CD4-positive, alpha-beta T cell (primary cell): ENCODE measurements around the gene CERCAM. TPM values are rescaled to one million over a fixed set of nuclear protein-coding genes. Genes with fewer than 3 reads are reported as not detected.

ENCODE experiments used
- ATAC-seq: fragments of 200-7000 bp; cut with Tn5 transposase; one replicate; pipeline ENCODE4 v1.10.0; 2022; ENCODE audit warnings: mild to moderate bottlenecking; ENCODE audit not compliant: poor library complexity
- CTCF ChIA-PET: fragments of 350-600 bp; sonication (Branson Sonifier 250); formaldehyde crosslinking; loops from one replicate; lab custom pipeline; 2021; ENCODE audit warnings: antibody characterized with exemption, inconsistent platforms; lab: Charles Lee
- POLR2A ChIA-PET: fragments of 350-600 bp; sonication (Branson Sonifier 250); formaldehyde crosslinking; loops from one replicate; lab custom pipeline; 2021; ENCODE audit warnings: antibody characterized with exemption, inconsistent platforms; lab: Charles Lee
- DNase-seq, 14 experiments: peaks; one replicate each; pipeline ENCODE4 v3.0.0-alpha.2; 2013 to 2020; ENCODE audit warnings: mixed read lengths in 2 of 14
- H3K27ac ChIP-seq, 2 donors: one replicate each; pipeline versions ENCODE4 v1.5.1 to v1.7.0; 2013; ENCODE audit warnings: low read length in 2 of 2, low read depth in 1 of 2, mild to moderate bottlenecking in 1 of 2
- H3K27me3 ChIP-seq, 2 experiments: 1 replicate in 1 of 2; 2 replicates in 1 of 2; pipeline versions ENCODE4 v1.6.1 to v1.7.0; 2013; ENCODE audit warnings: low read length in 2 of 2, control low read depth in 1 of 2, mild to moderate bottlenecking in 1 of 2, moderate library complexity in 1 of 2; ENCODE audit not compliant: insufficient read depth in 2 of 2, control insufficient read depth in 1 of 2
- H3K36me3 ChIP-seq: one replicate; pipeline ENCODE4 v1.6.1; 2013; ENCODE audit warnings: low read length, control low read depth; ENCODE audit not compliant: insufficient read depth
- H3K4me1 ChIP-seq: one replicate; pipeline ENCODE4 v1.6.1; 2013; ENCODE audit warnings: low read length, control low read depth; ENCODE audit not compliant: insufficient read depth
- H3K4me3 ChIP-seq: one replicate; pipeline ENCODE4 v1.5.1; 2013; ENCODE audit warnings: mild to moderate bottlenecking, low read length, moderate library complexity
- H3K9me3 ChIP-seq, 2 experiments: 1 replicate in 1 of 2; 2 replicates in 1 of 2; pipeline versions ENCODE4 v1.6.1 to v1.7.0; 2013; ENCODE audit warnings: low read length in 2 of 2, mild to moderate bottlenecking in 2 of 2, control low read depth in 1 of 2, moderate library complexity in 1 of 2; ENCODE audit not compliant: control insufficient read depth in 1 of 2, insufficient read depth in 1 of 2
- H3K27ac Mint-ChIP-seq: one replicate; pipeline ENCODE4 v1.8.0; 2020; ENCODE audit warnings: mixed read lengths
- H3K27me3 Mint-ChIP-seq: one replicate; pipeline ENCODE4 v1.8.0; 2021; ENCODE audit warnings: mixed read lengths
- H3K36me3 Mint-ChIP-seq: one replicate; pipeline ENCODE4 v1.8.0; 2021; ENCODE audit warnings: low read depth, mixed read lengths
- H3K4me1 Mint-ChIP-seq: one replicate; pipeline ENCODE4 v1.8.0; 2021; ENCODE audit warnings: low read depth, mixed read lengths
- H3K4me3 Mint-ChIP-seq: one replicate; pipeline ENCODE4 v1.8.0; 2020; ENCODE audit warnings: mild to moderate bottlenecking, mixed read lengths
- H3K9me3 Mint-ChIP-seq: one replicate; pipeline ENCODE4 v1.8.0; 2020; ENCODE audit warnings: mixed read lengths
- intact Hi-C, 2 experiments: fragments of 100-400 bp; cut with DNase I in 1 of 2; cut with micrococcal nuclease in 1 of 2; formaldehyde crosslinking; loops; one replicate each; pipeline versions ENCODE4 v1.15.1 to v1.9.0; 2023 to 2025; cut with DNase I, micrococcal nuclease
- total RNA-seq, 174 experiments: library from RNA in 2 of 174; stranded (reverse) in 2 of 174; gene quantifications; one replicate each; pipeline ENCODE4 v1.2.3 and lab custom pipeline; 2021 to 2026
- TF ChIP-seq, protein P1 (sequence below): fragments of 200-600 bp; IDR thresholded peaks from one replicate; pipeline ENCODE4 v1.8.0; 2022; ENCODE audit warnings: antibody characterized with exemption, mild to moderate bottlenecking

Gene CERCAM
- total RNA-seq, 2 experiments from 2014 or later: 0.30 to 0.31 TPM

DNA sequence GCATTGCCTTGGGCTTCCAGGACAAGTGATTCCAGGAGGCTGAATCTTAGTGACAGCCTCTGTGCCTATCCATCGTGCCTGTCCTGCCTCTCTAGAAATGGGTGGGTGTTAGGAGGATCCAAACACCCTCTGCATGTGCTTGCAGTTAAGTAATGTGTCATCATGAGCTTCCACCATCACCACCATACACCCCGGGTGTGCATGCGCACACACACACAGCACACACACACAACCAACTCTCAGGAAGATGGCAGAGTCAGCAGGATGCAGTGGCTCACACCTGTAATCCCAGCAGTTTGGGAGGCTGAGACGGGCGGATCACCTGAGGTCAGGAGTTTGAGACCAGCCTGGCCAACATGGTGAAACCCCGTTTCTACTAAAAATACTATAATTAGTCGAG is 22.8 kb upstream of the CERCAM start:
- TF ChIP-seq, protein P1, sequence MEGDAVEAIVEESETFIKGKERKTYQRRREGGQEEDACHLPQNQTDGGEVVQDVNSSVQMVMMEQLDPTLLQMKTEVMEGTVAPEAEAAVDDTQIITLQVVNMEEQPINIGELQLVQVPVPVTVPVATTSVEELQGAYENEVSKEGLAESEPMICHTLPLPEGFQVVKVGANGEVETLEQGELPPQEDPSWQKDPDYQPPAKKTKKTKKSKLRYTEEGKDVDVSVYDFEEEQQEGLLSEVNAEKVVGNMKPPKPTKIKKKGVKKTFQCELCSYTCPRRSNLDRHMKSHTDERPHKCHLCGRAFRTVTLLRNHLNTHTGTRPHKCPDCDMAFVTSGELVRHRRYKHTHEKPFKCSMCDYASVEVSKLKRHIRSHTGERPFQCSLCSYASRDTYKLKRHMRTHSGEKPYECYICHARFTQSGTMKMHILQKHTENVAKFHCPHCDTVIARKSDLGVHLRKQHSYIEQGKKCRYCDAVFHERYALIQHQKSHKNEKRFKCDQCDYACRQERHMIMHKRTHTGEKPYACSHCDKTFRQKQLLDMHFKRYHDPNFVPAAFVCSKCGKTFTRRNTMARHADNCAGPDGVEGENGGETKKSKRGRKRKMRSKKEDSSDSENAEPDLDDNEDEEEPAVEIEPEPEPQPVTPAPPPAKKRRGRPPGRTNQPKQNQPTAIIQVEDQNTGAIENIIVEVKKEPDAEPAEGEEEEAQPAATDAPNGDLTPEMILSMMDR: no peak
- H3K9me3 Mint-ChIP-seq: no peaks in the 10 kb centered on the region
- H3K36me3 Mint-ChIP-seq: peaks cover 12% of the 10 kb centered on the region
- DNase-seq: no peak
- H3K4me3 Mint-ChIP-seq: no peak overlapping the region
- ATAC-seq: no peak
- intact Hi-C loops: no loop called here
- H3K4me1 ChIP-seq: peaks cover 3% of the 10 kb centered on the region
- peaks cover 3% of the 10 kb centered on the region for H3K27me3 Mint-ChIP-seq
- peaks cover 7% of the 10 kb centered on the region for H3K4me1 Mint-ChIP-seq
- H3K36me3 ChIP-seq: no peaks in the 10 kb centered on the region
- no peak overlapping the region for H3K27ac ChIP-seq
- ChIA-PET POLR2A (no interaction called here), CTCF (no interaction called here)
- H3K4me3 ChIP-seq: no peak overlapping the region
- H3K27ac Mint-ChIP-seq: no peak overlapping the region
- no peaks in the 10 kb centered on the region for H3K9me3 ChIP-seq
- H3K27me3 ChIP-seq: no peaks in the 10 kb centered on the region

DNA sequence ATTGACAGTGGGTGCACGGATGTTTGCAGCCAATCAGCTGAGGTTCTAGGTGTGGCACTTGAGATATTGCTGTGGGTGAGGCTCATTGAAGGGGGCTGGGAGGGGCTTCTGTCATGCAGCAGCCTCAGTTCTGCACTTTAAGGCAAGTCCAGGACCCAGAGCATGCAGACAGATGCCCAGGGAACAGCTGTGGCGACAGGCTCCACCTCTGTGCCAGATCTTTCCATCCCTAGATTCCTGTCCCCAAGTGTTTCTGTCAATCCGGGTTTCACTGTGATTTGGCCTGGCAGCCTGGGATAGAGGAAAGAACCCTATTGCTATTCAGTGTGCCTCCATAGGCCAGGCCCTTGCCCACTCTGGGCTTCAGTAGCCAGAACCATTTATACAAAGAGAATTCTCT is 20.8 kb upstream of the CERCAM start:
- CTCF ChIA-PET: no interaction called here
- POLR2A ChIA-PET: no interaction called here
- TF ChIP-seq, protein P1: no peak

DNA sequence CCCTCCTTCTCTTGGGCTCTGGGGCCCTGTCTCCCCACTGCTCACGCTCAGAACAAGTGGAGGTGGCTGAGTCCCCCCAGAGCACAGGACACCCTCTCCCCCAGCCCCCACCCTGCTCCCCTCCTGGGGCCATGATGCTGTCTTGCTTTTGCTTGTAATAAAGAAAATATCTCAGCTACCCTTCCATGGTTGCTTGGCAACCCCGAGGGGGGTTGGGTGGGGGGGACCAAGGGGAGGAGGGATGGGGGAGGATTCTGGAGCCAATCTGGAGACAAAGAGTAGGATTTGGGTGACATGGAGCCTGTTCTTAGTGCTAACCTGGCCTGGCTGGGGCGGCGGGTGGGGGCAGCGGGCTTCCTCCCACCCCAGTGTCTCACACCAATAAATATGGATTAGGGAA is 16.1 kb upstream of the CERCAM start:
- intact Hi-C loops: no loop called here
- DNase-seq (no peak), ATAC-seq (no peak)
- ChIA-PET CTCF (no interaction called here), POLR2A (no interaction called here)
- Mint-ChIP-seq H3K27ac (no peak overlapping the region), H3K36me3 (no peaks in the 10 kb centered on the region), H3K4me1 (no peaks in the 10 kb centered on the region), H3K9me3 (no peaks in the 10 kb centered on the region), H3K27me3 (peaks cover 20% of the 10 kb centered on the region), H3K4me3 (no peak overlapping the region)
- Histone ChIP-seq H3K27me3 (peaks cover 6 to 16% of the 10 kb centered on the region in 2 experiments), H3K9me3 (no peaks in the 10 kb centered on the region), H3K4me3 (no peak overlapping the region), H3K27ac (no peak overlapping the region), H3K4me1 (no peaks in the 10 kb centered on the region), H3K36me3 (no peaks in the 10 kb centered on the region)
- TF ChIP-seq, protein P1: no peak

More for the DNA sequence above, 20.8 kb upstream of the CERCAM start:
- H3K4me1 Mint-ChIP-seq: peaks cover 7% of the 10 kb centered on the region
- no peak overlapping the region for H3K4me3 ChIP-seq
- H3K9me3 Mint-ChIP-seq: no peaks in the 10 kb centered on the region
- H3K27ac Mint-ChIP-seq: no peak overlapping the region
- no peak for ATAC-seq
- peaks cover 3% of the 10 kb centered on the region for H3K4me1 ChIP-seq
- H3K9me3 ChIP-seq: no peaks in the 10 kb centered on the region
- peaks cover 3% of the 10 kb centered on the region for H3K27me3 Mint-ChIP-seq
- no peak overlapping the region for H3K27ac ChIP-seq
- no peak overlapping the region for H3K4me3 Mint-ChIP-seq
- no peaks in the 10 kb centered on the region for H3K27me3 ChIP-seq
- intact Hi-C loops: no loop called here
- H3K36me3 ChIP-seq: no peaks in the 10 kb centered on the region
- no peaks in the 10 kb centered on the region for H3K36me3 Mint-ChIP-seq
- no peak for DNase-seq
